HG03175 (cell line): ENCODE results near the gene PPIC.
"Not testable (repeated sequence)": the region's sequence is repeated elsewhere in the genome, so short reads cannot be mapped to it uniquely, and the experiment has no call there.

Source experiments
- ATAC-seq: cut with Tn5 transposase; IDR thresholded peaks from one replicate; pipeline ENCODE4 v1.9.1; 2021; ENCODE audit warnings: mild to moderate bottlenecking, moderate library complexity; ENCODE audit not compliant: unreplicated experiment

PPIC gene

GRCh38 chr5:123012321-123012720 lies 24.2 kb downstream of the PPIC start:
- ATAC-seq = no peak

- ATAC-seq = no peak
Measured at GRCh38 chr5:123007754-123008153, 28.8 kb downstream of the PPIC start.

DNA sequence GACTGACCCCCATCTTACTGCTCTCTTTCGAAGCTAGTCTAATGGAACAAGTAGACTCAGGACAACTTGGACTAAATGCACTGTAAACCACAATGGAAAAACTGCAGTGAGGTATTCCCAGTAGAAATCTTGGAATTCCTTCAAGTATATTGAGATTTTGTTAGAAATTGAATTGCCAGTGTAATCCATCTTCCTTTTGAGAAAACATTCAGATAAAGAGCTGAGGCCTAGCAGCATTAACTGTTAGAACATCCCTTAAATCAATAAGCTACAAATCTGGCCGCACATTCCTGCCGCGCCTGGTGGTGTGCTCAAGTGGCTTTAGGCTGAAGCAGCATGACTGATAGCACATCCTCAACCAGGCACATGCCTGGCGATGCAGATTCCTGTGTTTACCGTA lies 29.3 kb downstream of the PPIC start:
- no peak for ATAC-seq

DNA sequence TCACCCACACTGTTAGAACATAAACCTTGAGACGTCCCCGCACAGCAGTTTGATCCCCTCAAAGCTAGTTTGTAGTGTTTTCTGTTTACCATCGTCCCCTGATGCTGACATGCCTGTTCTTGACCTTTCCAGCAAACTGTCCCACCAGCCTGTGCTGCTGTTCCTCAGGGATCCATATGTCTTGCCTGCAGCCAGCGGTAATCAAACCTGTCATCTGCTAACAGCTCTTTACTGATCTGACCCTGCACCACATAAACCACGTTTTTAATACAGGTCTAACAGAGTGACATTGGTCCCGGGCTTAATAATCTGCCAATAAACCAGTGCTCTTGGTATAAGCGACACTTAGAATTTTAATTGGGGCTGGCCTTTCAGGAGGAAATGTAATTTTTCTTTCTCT lies 34.7 kb downstream of the PPIC start:
- no peak for ATAC-seq

GRCh38 chr5:123000731-123001130 lies 35.8 kb downstream of the PPIC start:
- ATAC-seq = no peak

- peak; percentile 99 for ATAC-seq
Measured at GRCh38 chr5:122999947-123000563, 36.5 kb downstream of the PPIC start.

DNA sequence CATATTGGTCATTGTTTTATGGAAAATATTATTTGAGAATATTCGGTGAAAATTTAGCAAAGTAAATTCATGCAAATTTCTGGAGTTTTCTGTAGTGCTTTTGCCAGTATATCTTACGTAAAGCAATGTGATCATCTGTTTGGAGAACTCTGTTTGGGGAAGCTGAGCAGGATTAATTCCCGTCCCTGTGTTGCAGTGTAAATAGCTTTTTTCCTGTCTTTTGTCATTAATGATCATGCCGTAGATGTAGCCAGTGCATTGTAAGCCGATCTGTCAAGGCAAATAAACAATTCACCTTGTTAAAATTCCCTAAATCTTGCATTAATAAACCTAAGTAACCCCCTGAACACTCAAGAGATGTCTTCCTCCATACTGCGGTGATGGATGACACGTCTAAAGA lies 39.2 kb downstream of the PPIC start:
- ATAC-seq = no peak

GRCh38 chr5:122996091-122996490 lies 40.4 kb downstream of the PPIC start:
- no peak for ATAC-seq

DNA sequence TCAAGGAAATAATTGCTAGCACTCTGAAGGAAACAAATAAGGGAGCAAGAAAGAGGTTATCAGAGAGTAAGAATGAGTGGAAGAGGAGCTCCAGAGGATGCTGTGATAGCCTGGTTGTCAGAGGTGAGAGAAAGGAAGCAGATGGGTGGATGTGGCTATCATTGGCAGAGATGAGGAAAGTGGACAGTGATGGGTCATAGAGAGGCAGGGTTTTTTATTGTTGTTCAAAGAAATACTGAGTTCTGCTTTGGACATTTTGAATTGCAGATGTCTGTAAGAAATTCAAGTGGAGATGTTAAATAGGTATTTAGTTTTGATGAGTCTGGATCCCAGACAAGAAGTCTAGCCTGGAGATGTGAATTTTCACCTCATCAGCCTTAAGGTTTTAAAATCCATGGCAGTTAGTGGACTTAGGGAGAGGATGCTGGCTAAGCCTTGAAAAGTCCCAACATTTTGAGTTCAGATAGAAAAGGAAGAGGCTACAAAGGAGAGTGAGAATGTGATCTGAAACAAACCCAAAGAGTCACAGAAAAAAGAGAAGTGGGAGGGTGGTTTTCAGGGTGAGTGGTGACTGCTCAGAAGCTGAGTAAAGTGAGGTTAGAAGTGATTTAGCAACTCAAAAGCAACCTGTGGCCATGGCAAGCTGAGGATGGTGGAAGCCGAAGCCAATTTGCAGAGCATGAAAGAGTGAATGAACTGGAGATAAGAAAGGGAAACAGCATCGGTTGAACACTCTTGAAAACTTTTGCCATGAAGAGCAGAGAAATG lies 50.4 kb downstream of the PPIC start:
- peak; percentile 87 for ATAC-seq

DNA sequence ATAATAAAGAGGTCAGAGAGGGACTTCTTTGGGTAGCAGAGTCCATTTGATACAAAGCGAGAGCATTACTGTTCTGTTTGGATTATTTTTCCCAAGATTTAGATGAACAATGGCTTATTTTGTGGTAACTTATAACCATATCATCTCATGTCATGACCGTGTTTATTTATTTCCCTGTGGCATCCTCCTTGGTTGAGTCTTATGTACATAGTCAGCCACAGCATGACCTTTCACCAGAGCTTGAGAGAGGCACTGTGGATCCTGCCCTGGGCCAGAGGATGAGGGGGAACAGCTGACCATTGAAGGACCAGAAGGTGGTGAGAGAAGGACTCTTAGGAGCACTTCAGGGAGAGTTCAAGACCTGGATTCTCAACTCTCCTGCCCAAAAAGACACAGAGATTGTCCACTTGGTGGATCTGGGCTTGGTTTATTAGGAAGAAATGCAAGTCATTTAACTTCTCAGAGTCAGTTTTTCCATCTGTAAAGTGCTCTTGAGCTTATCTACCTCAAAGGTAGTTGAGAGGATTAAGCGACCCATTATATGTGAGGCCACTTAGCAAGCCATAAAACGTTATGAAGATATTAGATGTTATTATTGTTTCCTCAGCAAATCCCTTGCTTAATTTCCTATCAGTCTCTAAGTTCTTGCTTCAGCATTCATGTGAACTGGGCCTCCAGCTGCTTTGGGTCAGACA lies 51.4 kb downstream of the PPIC start:
- no peak for ATAC-seq

DNA sequence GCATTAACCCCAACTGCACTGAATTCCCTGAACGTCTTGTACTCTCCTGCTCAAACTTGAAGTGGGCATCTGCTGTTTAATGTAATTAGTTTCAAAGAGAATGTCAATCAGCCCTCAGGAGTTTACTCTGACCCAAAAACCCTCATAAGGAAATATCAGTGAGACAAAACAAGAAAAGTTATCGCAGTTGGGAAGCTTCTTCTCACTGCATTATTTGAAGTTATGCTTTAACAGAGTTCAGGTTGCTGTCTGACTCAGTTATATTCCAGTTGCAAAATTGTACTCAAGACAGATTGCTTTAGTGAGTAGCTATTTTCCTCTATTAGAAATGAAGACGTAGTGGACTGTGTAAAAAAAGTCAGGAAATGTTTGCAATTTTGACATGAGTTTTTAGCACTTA lies 52.1 kb downstream of the PPIC start:
- ATAC-seq = no peak

GRCh38 chr5:122982376-122982775 lies 54.1 kb downstream of the PPIC start:
- ATAC-seq = no peak

DNA sequence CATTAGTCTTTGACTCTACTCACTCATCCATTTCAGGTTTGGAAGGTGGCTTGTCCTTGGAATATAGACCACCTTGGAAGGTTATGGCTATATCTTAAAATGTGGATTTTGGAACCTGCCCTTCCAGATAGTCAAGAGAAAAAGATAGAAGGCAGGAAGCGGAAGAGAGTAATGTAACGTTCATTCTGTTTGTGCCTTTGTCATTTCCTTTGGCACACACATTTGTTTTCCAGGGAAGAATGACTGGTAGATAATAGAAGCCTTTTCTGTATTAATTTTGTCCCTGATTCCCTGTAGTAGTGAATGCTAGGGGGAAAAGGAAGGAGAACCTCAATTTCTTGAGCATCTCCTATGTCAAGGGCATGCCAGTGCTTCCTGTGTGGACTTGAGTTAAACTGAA lies 54.7 kb downstream of the PPIC start:
- ATAC-seq = no peak

GRCh38 chr5:122978644-122979297 lies 57.8 kb downstream of the PPIC start:
- no peak for ATAC-seq

GRCh38 chr5:122978068-122978467 lies 58.5 kb downstream of the PPIC start:
- ATAC-seq = no peak

GRCh38 chr5:122977319-122977718 lies 59.2 kb downstream of the PPIC start:
- ATAC-seq = no peak

- not testable (repeated sequence) for ATAC-seq
Measured at GRCh38 chr5:122974251-122974650, 62.3 kb downstream of the PPIC start.

- ATAC-seq = not testable (repeated sequence)
Measured at GRCh38 chr5:122973759-122974158, 62.8 kb downstream of the PPIC start.
